ENCODE results near the gene ZBTB7A. TPM values are rescaled to one million over a fixed set of nuclear protein-coding genes. Genes with fewer than 3 reads are reported as not detected.

The ZBTB7A gene
- total and polyA plus RNA-seq, 2 donors, result 8.2 to 35.3 TPM

- 80% methylated on average over 31 of the region's 31 CpGs for WGBS
- H3K27ac ChIP-seq (ENCODE audit: low read depth), result peak overlapping the region; percentile 56
- DNase-seq (ENCODE audit: extremely low spot score), result no peak
Observed at GRCh38 chr19:4087787-4088679, 21.3 kb upstream of the ZBTB7A start.

DNA sequence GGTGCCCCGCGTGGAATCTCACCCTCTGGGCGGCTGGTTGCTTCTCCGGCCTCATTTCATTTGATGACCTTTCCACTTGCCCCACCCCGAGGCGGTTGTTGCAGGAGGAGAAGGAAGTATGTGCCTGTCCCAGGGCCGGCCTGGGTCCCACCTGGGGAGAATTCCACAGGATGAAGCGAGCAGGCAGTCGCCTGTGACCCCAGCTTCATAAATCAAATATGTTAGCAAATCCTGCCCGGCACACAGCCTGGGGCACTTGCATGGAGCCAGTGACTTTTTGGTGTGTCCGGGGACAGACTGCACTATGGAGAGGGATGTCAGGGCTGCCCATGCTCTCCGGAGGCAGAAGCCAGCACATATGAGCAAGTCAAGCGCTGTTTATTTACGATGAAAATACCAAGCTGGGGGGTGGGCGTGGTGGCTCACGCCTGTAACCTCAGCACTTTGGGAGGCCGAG lies 19.7 kb upstream of the ZBTB7A start:
- no peak for DNase-seq (ENCODE audit: extremely low spot score)
- 51% methylated on average over 17 of the region's 17 CpGs for WGBS
- H3K4me3 ChIP-seq (ENCODE audit: low read depth, low read length), result no peak overlapping the region
- peaks cover 2% of the 10 kb centered on the region for H3K4me1 ChIP-seq (ENCODE audit: insufficient read depth)
- H3K36me3 ChIP-seq (ENCODE audit: insufficient read depth), result peaks cover 2% of the 10 kb centered on the region
- H3K27ac ChIP-seq (ENCODE audit: low read depth), result no peak overlapping the region

More at GRCh38 chr19:4087787-4088679, 21.3 kb upstream of the ZBTB7A start:
- Histone ChIP-seq H3K4me1 (ENCODE audit: insufficient read depth) (peaks cover 2% of the 10 kb centered on the region), H3K4me3 (ENCODE audit: low read depth, low read length) (no peak overlapping the region), H3K36me3 (ENCODE audit: insufficient read depth) (peaks cover 2% of the 10 kb centered on the region)

DNA sequence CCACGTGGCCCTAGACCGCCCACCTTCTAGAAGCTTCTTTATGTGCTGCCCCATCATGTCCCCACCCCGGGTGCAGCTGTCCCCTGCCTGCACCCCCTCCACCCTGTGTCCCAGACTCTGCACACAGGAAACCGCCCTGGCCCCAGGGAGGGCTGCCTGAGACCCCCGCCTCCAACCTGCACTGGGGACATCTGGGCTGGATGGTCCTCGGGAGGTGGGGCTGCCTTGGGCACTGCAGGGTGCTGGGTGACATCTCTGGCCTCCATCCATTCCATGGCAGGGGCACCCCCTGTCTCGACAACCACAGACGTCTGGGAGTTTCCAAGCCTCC lies 17.8 kb upstream of the ZBTB7A start:
- H3K27ac ChIP-seq (ENCODE audit: low read depth), result peak overlapping the region; percentile 75
- H3K4me3 ChIP-seq (ENCODE audit: low read depth, low read length), result no peak overlapping the region
- no peaks in the 10 kb centered on the region for H3K36me3 ChIP-seq (ENCODE audit: insufficient read depth)
- H3K4me1 ChIP-seq (ENCODE audit: insufficient read depth), result peaks cover 2% of the 10 kb centered on the region
- 62% methylated on average over 8 of the region's 8 CpGs for WGBS
- DNase-seq (ENCODE audit: extremely low spot score), result no peak

GRCh38 chr19:4083677-4084546 lies 17.2 kb upstream of the ZBTB7A start:
- Histone ChIP-seq H3K36me3 (ENCODE audit: insufficient read depth) (no peaks in the 10 kb centered on the region), H3K4me3 (ENCODE audit: low read depth, low read length) (no peak overlapping the region), H3K4me1 (ENCODE audit: insufficient read depth) (peaks cover 3% of the 10 kb centered on the region), H3K27ac (ENCODE audit: low read depth) (peak overlapping the region; percentile 75)
- DNase-seq (ENCODE audit: extremely low spot score), result no peak
- WGBS, result 56% methylated on average over 28 of the region's 28 CpGs

- Histone ChIP-seq H3K27ac (ENCODE audit: low read depth) (no peak overlapping the region), H3K36me3 (ENCODE audit: insufficient read depth) (no peaks in the 10 kb centered on the region), H3K4me1 (ENCODE audit: insufficient read depth) (peaks cover 1% of the 10 kb centered on the region), H3K4me3 (ENCODE audit: low read depth, low read length) (no peak overlapping the region)
- DNase-seq (ENCODE audit: extremely low spot score), result no peak
- 80% methylated on average over 9 of the region's 9 CpGs for WGBS
Observed at GRCh38 chr19:4082172-4082571, 15.5 kb upstream of the ZBTB7A start.

- DNase-seq (ENCODE audit: extremely low spot score), result no peak
- Histone ChIP-seq H3K27ac (ENCODE audit: low read depth) (no peak overlapping the region), H3K36me3 (ENCODE audit: insufficient read depth) (no peaks in the 10 kb centered on the region), H3K4me3 (ENCODE audit: low read depth, low read length) (no peak overlapping the region), H3K4me1 (ENCODE audit: insufficient read depth) (peaks cover 1% of the 10 kb centered on the region)
- WGBS, result 23% methylated on average over 2 of the region's 2 CpGs
Observed at GRCh38 chr19:4081441-4082129, 14.9 kb upstream of the ZBTB7A start.

- H3K4me3 ChIP-seq (ENCODE audit: low read depth, low read length), result no peak overlapping the region
- DNase-seq (ENCODE audit: extremely low spot score), result no peak
- H3K4me1 ChIP-seq (ENCODE audit: insufficient read depth), result peaks cover 1% of the 10 kb centered on the region
- H3K36me3 ChIP-seq (ENCODE audit: insufficient read depth), result no peaks in the 10 kb centered on the region
- H3K27ac ChIP-seq (ENCODE audit: low read depth), result no peak overlapping the region
- WGBS, result 78% methylated on average over 6 of the region's 6 CpGs
Observed at GRCh38 chr19:4080473-4080872, 13.8 kb upstream of the ZBTB7A start.

- peak overlapping the region; percentile 40 for H3K4me3 ChIP-seq (ENCODE audit: low read depth, low read length)
- peak overlapping the region; percentile 76 for H3K27ac ChIP-seq (ENCODE audit: low read depth)
- 11% methylated on average over 32 of the region's 33 CpGs for WGBS
- no peaks in the 10 kb centered on the region for H3K36me3 ChIP-seq (ENCODE audit: insufficient read depth)
- no peak for DNase-seq (ENCODE audit: extremely low spot score)
- peaks cover 1% of the 10 kb centered on the region for H3K4me1 ChIP-seq (ENCODE audit: insufficient read depth)
Observed at GRCh38 chr19:4077800-4078684, 11.3 kb upstream of the ZBTB7A start.

DNA sequence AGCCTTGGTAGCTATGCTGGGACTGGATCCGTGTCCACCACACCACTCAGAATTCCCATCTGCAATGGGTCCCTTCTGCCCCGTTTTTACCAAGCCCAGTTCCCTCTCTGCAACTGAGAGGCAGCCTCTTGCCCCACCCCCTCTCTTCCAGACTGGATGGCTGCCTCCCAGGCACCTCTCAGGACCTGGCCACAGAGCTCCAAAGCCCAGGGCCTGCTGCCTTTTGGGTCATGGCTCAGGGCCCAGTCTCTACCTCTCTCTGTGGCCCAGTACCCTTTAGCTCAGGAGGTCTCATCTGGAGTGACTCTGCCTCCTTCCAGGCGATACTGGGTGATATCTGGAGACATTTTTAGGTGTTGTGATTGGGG lies 10.3 kb upstream of the ZBTB7A start:
- no peak for DNase-seq (ENCODE audit: extremely low spot score)
- no peaks in the 10 kb centered on the region for H3K36me3 ChIP-seq (ENCODE audit: insufficient read depth)
- H3K4me1 ChIP-seq (ENCODE audit: insufficient read depth), result peaks cover 1% of the 10 kb centered on the region
- H3K27ac ChIP-seq (ENCODE audit: low read depth), result no peak overlapping the region
- WGBS, result 85% methylated on average over 3 of the region's 3 CpGs
- no peak overlapping the region for H3K4me3 ChIP-seq (ENCODE audit: low read depth, low read length)

DNA sequence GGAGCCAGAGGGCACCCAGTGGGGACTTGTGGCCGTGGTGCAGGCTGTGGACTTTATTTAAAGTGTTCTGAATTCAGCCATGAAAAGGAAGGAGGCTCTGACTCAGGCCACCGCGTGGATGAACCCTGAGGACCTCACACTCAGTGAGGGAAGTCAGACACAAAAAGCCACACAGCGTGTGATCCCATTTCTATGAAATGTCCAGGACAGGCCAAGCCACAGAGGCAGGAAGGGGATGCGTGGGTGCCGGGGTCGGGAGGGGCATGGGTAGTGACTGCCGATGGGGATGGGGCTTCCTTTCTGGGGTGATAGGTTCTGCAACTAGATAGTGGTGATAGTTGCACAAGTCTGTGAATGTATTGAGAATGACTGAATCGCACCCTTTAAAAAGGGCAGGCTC lies 8.7 kb upstream of the ZBTB7A start:
- Histone ChIP-seq H3K4me1 (ENCODE audit: insufficient read depth) (peaks cover 1% of the 10 kb centered on the region), H3K36me3 (ENCODE audit: insufficient read depth) (no peaks in the 10 kb centered on the region), H3K4me3 (ENCODE audit: low read depth, low read length) (no peak overlapping the region), H3K27ac (ENCODE audit: low read depth) (no peak overlapping the region)
- 69% methylated on average over 9 of the region's 9 CpGs for WGBS
- no peak for DNase-seq (ENCODE audit: extremely low spot score)

DNA sequence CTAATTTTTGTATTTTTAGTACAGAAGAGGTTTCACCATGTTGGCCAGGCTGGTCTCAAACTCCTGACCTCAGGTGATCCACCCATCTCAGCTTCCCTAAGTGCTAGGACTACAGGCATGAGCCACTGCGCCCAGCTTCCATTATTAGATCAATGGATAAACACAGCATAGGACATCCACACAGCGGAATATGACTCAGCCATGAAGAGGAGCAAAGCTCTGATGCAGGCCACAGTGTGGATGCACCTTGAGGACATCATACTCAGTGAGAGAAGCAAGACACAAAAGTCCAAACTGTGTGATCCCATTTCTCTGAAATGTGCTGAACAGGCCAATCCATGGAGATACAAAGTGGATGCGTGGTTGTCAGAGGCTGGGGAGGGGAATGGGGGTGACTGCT lies 4.9 kb upstream of the ZBTB7A start:
- peaks cover 1% of the 10 kb centered on the region for H3K4me1 ChIP-seq (ENCODE audit: insufficient read depth)
- WGBS, result 93% methylated on average over 3 of the region's 3 CpGs
- no peak for DNase-seq (ENCODE audit: extremely low spot score)
- no peaks in the 10 kb centered on the region for H3K36me3 ChIP-seq (ENCODE audit: insufficient read depth)
- H3K27ac ChIP-seq (ENCODE audit: low read depth), result no peak overlapping the region
- no peak overlapping the region for H3K4me3 ChIP-seq (ENCODE audit: low read depth, low read length)

DNA sequence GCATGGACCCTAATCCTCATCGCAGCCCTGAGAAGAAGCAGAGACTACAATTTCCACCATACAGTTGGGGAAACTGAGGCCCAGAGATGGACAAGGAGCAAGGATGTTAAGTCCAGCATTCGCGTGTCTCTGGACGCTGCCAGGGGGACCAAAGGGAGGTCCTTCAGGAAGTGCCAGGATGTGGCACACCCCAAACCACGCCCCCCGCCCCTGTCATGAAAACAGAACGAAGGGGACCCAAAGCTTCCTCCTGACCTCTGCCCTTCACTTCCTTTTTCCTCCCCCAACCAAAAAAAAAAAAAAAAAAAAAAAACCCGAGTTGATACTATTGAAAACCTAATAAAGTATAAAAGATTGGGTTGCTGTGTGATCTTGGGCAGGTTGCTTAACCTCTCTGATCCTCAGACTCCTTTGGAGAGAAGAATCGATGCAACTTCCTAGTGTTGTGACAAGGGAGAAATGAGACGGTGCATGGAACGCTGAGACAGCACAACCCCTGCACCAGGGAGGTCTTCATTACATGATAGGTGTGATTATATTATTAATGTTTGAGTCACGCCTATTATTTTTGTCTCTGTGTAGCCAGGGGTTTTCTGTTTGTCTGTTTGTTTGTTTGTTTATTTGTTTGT lies 2.7 kb upstream of the ZBTB7A start:
- H3K4me1 ChIP-seq (ENCODE audit: insufficient read depth), result peaks cover 1% of the 10 kb centered on the region
- no peak for DNase-seq (ENCODE audit: extremely low spot score)
- H3K4me3 ChIP-seq (ENCODE audit: low read depth, low read length), result no peak overlapping the region
- no peaks in the 10 kb centered on the region for H3K36me3 ChIP-seq (ENCODE audit: insufficient read depth)
- no peak overlapping the region for H3K27ac ChIP-seq (ENCODE audit: low read depth)
- 58% methylated on average over 12 of the region's 12 CpGs for WGBS
